Naive thymus-derived CD4-positive, alpha-beta T cell (primary cell): ENCODE measurements around the gene ZCCHC24. TPM values are rescaled to one million over a fixed set of nuclear protein-coding genes. Genes with fewer than 3 reads are reported as not detected.
A peak's percentile ranks its signal among the peaks of the same experiment; 100 is the strongest.

ENCODE experiments used
- ATAC-seq: fragments of 150-1000 bp; cut with Tn5 transposase; 2 replicates; pipeline ENCODE4 v1.10.0; 2021; ENCODE audit warnings: mild to moderate bottlenecking, moderate library complexity
- CTCF ChIA-PET: fragments of 350-600 bp; sonication (Branson Sonifier 250); formaldehyde crosslinking; loops from one replicate; lab custom pipeline; 2021; ENCODE audit warnings: antibody characterized with exemption; lab: Charles Lee
- POLR2A ChIA-PET: fragments of 350-600 bp; sonication (Branson Sonifier 250); formaldehyde crosslinking; loops from one replicate; lab custom pipeline; 2021; ENCODE audit warnings: antibody characterized with exemption, inconsistent platforms; lab: Charles Lee
- DNase-seq, 9 donors: peaks; one replicate each; pipeline versions ENCODE4 v3.0.0 to v3.0.0-alpha.2; 2020 to 2022; ENCODE audit warnings: mixed read lengths in 1 of 9
- H3K27ac ChIP-seq: one replicate; pipeline ENCODE4 v1.7.0; 2013; ENCODE audit warnings: mild to moderate bottlenecking, low read depth, low read length, moderate library complexity
- H3K27me3 ChIP-seq, 2 donors: one replicate each; pipeline ENCODE4 v1.7.0; 2013; ENCODE audit warnings: low read length in 2 of 2, mild to moderate bottlenecking in 2 of 2, moderate library complexity in 2 of 2; ENCODE audit not compliant: control insufficient read depth in 2 of 2, insufficient read depth in 2 of 2
- H3K36me3 ChIP-seq, 3 experiments: 1 replicate in 2 of 3; 2 replicates in 1 of 3; pipeline ENCODE4 v1.7.0; 2013; ENCODE audit warnings: low read length in 3 of 3, mild to moderate bottlenecking in 3 of 3, moderate library complexity in 1 of 3; ENCODE audit not compliant: insufficient read depth in 3 of 3, control insufficient read depth in 2 of 3
- H3K4me1 ChIP-seq, 2 donors: one replicate each; pipeline ENCODE4 v1.7.0; 2013; ENCODE audit warnings: low read length in 2 of 2, mild to moderate bottlenecking in 2 of 2, moderate library complexity in 1 of 2; ENCODE audit not compliant: control insufficient read depth in 2 of 2, insufficient read depth in 2 of 2
- H3K4me3 ChIP-seq: 2 replicates; pipeline ENCODE4 v1.7.0; 2013; ENCODE audit warnings: mild to moderate bottlenecking, low read length
- H3K9me3 ChIP-seq, 3 experiments: 1 replicate in 2 of 3; 2 replicates in 1 of 3; pipeline ENCODE4 v1.7.0; 2013; ENCODE audit warnings: low read length in 3 of 3; ENCODE audit not compliant: control insufficient read depth in 2 of 3
- H3K27ac Mint-ChIP-seq, 9 donors: one replicate each; pipeline ENCODE4 v1.8.0; 2020 to 2022; ENCODE audit warnings: mixed read lengths in 9 of 9, mild to moderate bottlenecking in 8 of 9, moderate library complexity in 5 of 9, inconsistent platforms in 2 of 9
- H3K27me3 Mint-ChIP-seq, 5 donors: one replicate each; pipeline ENCODE4 v1.8.0; 2021 to 2022; ENCODE audit warnings: mixed read lengths in 5 of 5, mild to moderate bottlenecking in 1 of 5
- H3K36me3 Mint-ChIP-seq, 5 donors: one replicate each; pipeline ENCODE4 v1.8.0; 2020 to 2022; ENCODE audit warnings: mixed read lengths in 5 of 5, mild to moderate bottlenecking in 3 of 5, inconsistent platforms in 1 of 5
- H3K4me1 Mint-ChIP-seq, 7 donors: one replicate each; pipeline ENCODE4 v1.8.0; 2020 to 2022; ENCODE audit warnings: mixed read lengths in 7 of 7, mild to moderate bottlenecking in 3 of 7, inconsistent platforms in 1 of 7
- H3K4me3 Mint-ChIP-seq, 10 donors: one replicate each; pipeline ENCODE4 v1.8.0; 2020 to 2022; ENCODE audit warnings: mild to moderate bottlenecking in 10 of 10, mixed read lengths in 10 of 10, moderate library complexity in 6 of 10, inconsistent platforms in 2 of 10
- H3K9me3 Mint-ChIP-seq, 11 donors: one replicate each; pipeline ENCODE4 v1.8.0; 2020 to 2022; ENCODE audit warnings: mixed read lengths in 11 of 11, mild to moderate bottlenecking in 4 of 11, inconsistent platforms in 1 of 11, moderate library complexity in 1 of 11
- intact Hi-C, 2 donors: fragments of 100-400 bp; cut with micrococcal nuclease; formaldehyde crosslinking; loops; one replicate each; pipeline ENCODE4 v1.15.1; 2023
- polyA plus RNA-seq, 2 donors: library from polyadenylated mRNA; unstranded; fragments of 300-500 nt; fragmentation: Illumina TruSeq; gene quantifications; one replicate each; pipeline ENCODE4 v1.2.3, GENCODE V29; 2021
- total RNA-seq, 6 experiments: library from RNA in 5 of 6; stranded (reverse) in 5 of 6; gene quantifications; 1 replicate in 5 of 6; 2 replicates in 1 of 6; pipeline ENCODE4 v1.2.3 and lab custom pipeline; 2021 to 2026

ZCCHC24 gene
- total and polyA plus RNA-seq, 7 experiments from 2014 or later: 0.30 to 2.0 (median 0.73) TPM

GRCh38 chr10:79458483-79458882 is 13.1 kb upstream of the ZCCHC24 start:
- Histone ChIP-seq H3K9me3 (no peaks in the 10 kb centered on the region), H3K4me3 (no peak overlapping the region), H3K36me3 (no peaks in the 10 kb centered on the region), H3K4me1 (no peaks in the 10 kb centered on the region), H3K27ac (no peak overlapping the region), H3K27me3 (no peaks in the 10 kb centered on the region)
- no peak for DNase-seq
- intact Hi-C loops: no loop called here
- H3K4me3 Mint-ChIP-seq: no peak overlapping the region
- ChIA-PET CTCF (no interaction called here), POLR2A (interaction anchor here (0.8 kb wide), 1 partner anchor 14 kb away, joined by 3 read pairs; no protein-coding TSS in a partner anchor)
- no peaks in the 10 kb centered on the region for H3K4me1 Mint-ChIP-seq
- H3K27ac Mint-ChIP-seq: no peak overlapping the region
- H3K27me3 Mint-ChIP-seq: peaks cover 0 to 27% (median 4%) of the 10 kb centered on the region in 5 donors
- H3K9me3 Mint-ChIP-seq: no peaks in the 10 kb centered on the region
- ATAC-seq: no peak
- H3K36me3 Mint-ChIP-seq: no peaks in the 10 kb centered on the region

GRCh38 chr10:79457256-79457785 is 11.9 kb upstream of the ZCCHC24 start:
- CTCF ChIA-PET: no interaction called here
- no peak for DNase-seq

GRCh38 chr10:79454259-79454658 is 8.8 kb upstream of the ZCCHC24 start:
- Mint-ChIP-seq H3K27me3 (peaks cover 0 to 40% (median 4%) of the 10 kb centered on the region in 5 donors), H3K9me3 (no peaks in the 10 kb centered on the region), H3K4me3 (no peak overlapping the region), H3K36me3 (no peaks in the 10 kb centered on the region), H3K27ac (no peak overlapping the region), H3K4me1 (no peaks in the 10 kb centered on the region)
- no peaks in the 10 kb centered on the region for H3K36me3 ChIP-seq
- no peak for DNase-seq
- no peak overlapping the region for H3K27ac ChIP-seq
- H3K9me3 ChIP-seq: no peaks in the 10 kb centered on the region
- intact Hi-C loops: no loop called here
- ATAC-seq: no peak
- POLR2A ChIA-PET: no interaction called here
- no peaks in the 10 kb centered on the region for H3K27me3 ChIP-seq
- CTCF ChIA-PET: no interaction called here
- no peaks in the 10 kb centered on the region for H3K4me1 ChIP-seq
- H3K4me3 ChIP-seq: no peak overlapping the region

More at GRCh38 chr10:79457256-79457785, 11.9 kb upstream of the ZCCHC24 start:
- POLR2A ChIA-PET: no interaction called here
- H3K27me3 Mint-ChIP-seq: peaks cover 0 to 33% (median 4%) of the 10 kb centered on the region in 5 donors
- H3K9me3 ChIP-seq: no peaks in the 10 kb centered on the region
- H3K4me3 ChIP-seq: no peak overlapping the region
- no peak overlapping the region for H3K4me3 Mint-ChIP-seq
- no peaks in the 10 kb centered on the region for H3K4me1 ChIP-seq
- no peak overlapping the region for H3K27ac Mint-ChIP-seq
- H3K27ac ChIP-seq: no peak overlapping the region
- H3K27me3 ChIP-seq: no peaks in the 10 kb centered on the region
- intact Hi-C loops: no loop called here
- no peaks in the 10 kb centered on the region for H3K36me3 ChIP-seq
- ATAC-seq: no peak
- no peaks in the 10 kb centered on the region for H3K9me3 Mint-ChIP-seq
- no peaks in the 10 kb centered on the region for H3K36me3 Mint-ChIP-seq
- H3K4me1 Mint-ChIP-seq: no peaks in the 10 kb centered on the region

- no peaks in the 10 kb centered on the region for H3K4me1 ChIP-seq
- H3K27ac Mint-ChIP-seq: peak overlapping the region in 1 of 9 donors; percentile 1
- no peak overlapping the region for H3K4me3 Mint-ChIP-seq
- H3K27ac ChIP-seq: no peak overlapping the region
- ATAC-seq (no peak), DNase-seq (no peak)
- no peaks in the 10 kb centered on the region for H3K36me3 Mint-ChIP-seq
- H3K36me3 ChIP-seq: no peaks in the 10 kb centered on the region
- intact Hi-C loops: no loop called here
- ChIA-PET CTCF (no interaction called here), POLR2A (no interaction called here)
- H3K9me3 Mint-ChIP-seq: no peaks in the 10 kb centered on the region
- no peaks in the 10 kb centered on the region for H3K27me3 ChIP-seq
- no peaks in the 10 kb centered on the region for H3K9me3 ChIP-seq
- H3K27me3 Mint-ChIP-seq: peaks cover 0 to 36% (median 4%) of the 10 kb centered on the region in 5 donors
- H3K4me1 Mint-ChIP-seq: no peaks in the 10 kb centered on the region
- H3K4me3 ChIP-seq: no peak overlapping the region
Measured at GRCh38 chr10:79453392-79453791, 8.0 kb upstream of the ZCCHC24 start.

- ChIA-PET POLR2A (interaction anchor here (0.8 kb wide), 1 partner anchor 91 kb away, joined by 3 read pairs; no protein-coding TSS in a partner anchor), CTCF (interaction anchor here (0.7 kb wide), 1 partner anchor 343 kb away, joined by 4 read pairs; no protein-coding TSS in a partner anchor)
- no peak overlapping the region for H3K4me3 ChIP-seq
- peaks cover 0 to 45% (median under 1%) of the 10 kb centered on the region in 5 donors for H3K27me3 Mint-ChIP-seq
- H3K27ac ChIP-seq: no peak overlapping the region
- H3K27me3 ChIP-seq: no peaks in the 10 kb centered on the region
- no peaks in the 10 kb centered on the region for H3K36me3 ChIP-seq
- no peaks in the 10 kb centered on the region for H3K9me3 ChIP-seq
- H3K4me3 Mint-ChIP-seq: no peak overlapping the region
- H3K4me1 ChIP-seq: no peaks in the 10 kb centered on the region
- H3K4me1 Mint-ChIP-seq: peaks cover 0 to 2% (median under 1%) of the 10 kb centered on the region in 7 donors
- DNase-seq (no peak), ATAC-seq (no peak)
- peak overlapping the region in 1 of 9 donors; percentile 36 for H3K27ac Mint-ChIP-seq
- no peaks in the 10 kb centered on the region for H3K36me3 Mint-ChIP-seq
- intact Hi-C loops: no loop called here
- no peaks in the 10 kb centered on the region for H3K9me3 Mint-ChIP-seq
Measured at GRCh38 chr10:79452174-79452611, 6.8 kb upstream of the ZCCHC24 start.

- CTCF ChIA-PET: no interaction called here
- H3K4me3 Mint-ChIP-seq: no peak overlapping the region
- no peak for DNase-seq
Measured at GRCh38 chr10:79451046-79451699, 5.7 kb upstream of the ZCCHC24 start.

More at GRCh38 chr10:79451046-79451699, 5.7 kb upstream of the ZCCHC24 start:
- Mint-ChIP-seq H3K36me3 (no peaks in the 10 kb centered on the region), H3K4me1 (peaks cover under 1 to 9% (median 8%) of the 10 kb centered on the region in 7 donors), H3K9me3 (peaks cover 0 to under 1% (median 0%) of the 10 kb centered on the region in 11 donors), H3K27ac (no peak overlapping the region), H3K27me3 (peaks cover 0 to 54% (median 0%) of the 10 kb centered on the region in 5 donors)
- H3K27ac ChIP-seq: no peak overlapping the region
- no peaks in the 10 kb centered on the region for H3K36me3 ChIP-seq
- no peaks in the 10 kb centered on the region for H3K9me3 ChIP-seq
- POLR2A ChIA-PET: no interaction called here
- no peak overlapping the region for H3K4me3 ChIP-seq
- intact Hi-C loops: no loop called here
- ATAC-seq: no peak
- H3K4me1 ChIP-seq: no peaks in the 10 kb centered on the region
- no peaks in the 10 kb centered on the region for H3K27me3 ChIP-seq
